Stimulated activated CD8-positive, alpha-beta memory T cell treated with anti-CD3 and anti-CD28 coated beads, Interleukin-7, amount 100 ng/mL, for 1 hour (primary cell): ENCODE data around the gene QRFP.
"Not testable (repeated sequence)": the region's sequence is repeated elsewhere in the genome, so short reads cannot be mapped to it uniquely, and the experiment has no call there.

Source experiments
- DNase-seq, 2 donors: peaks; one replicate each; pipeline ENCODE4 v3.0.0-alpha.2; 2020; ENCODE audit warnings: low read depth in 2 of 2

Gene QRFP

GRCh38 chr9:130919559-130920145, 23.0 kb upstream of the QRFP start:
- DNase-seq: no peak

GRCh38 chr9:130918826-130919558, 22.4 kb upstream of the QRFP start:
- DNase-seq: no peak

- DNase-seq: no peak
Measured at GRCh38 chr9:130918101-130918825, 21.7 kb upstream of the QRFP start.

- no peak for DNase-seq
Measured at GRCh38 chr9:130917168-130917960, 20.8 kb upstream of the QRFP start.

GRCh38 chr9:130915096-130915447, 18.5 kb upstream of the QRFP start:
- DNase-seq: no peak

- DNase-seq: no peak
Measured at GRCh38 chr9:130914417-130915095, 17.9 kb upstream of the QRFP start.

- DNase-seq: no peak
Measured at GRCh38 chr9:130913599-130914416, 17.2 kb upstream of the QRFP start.

GRCh38 chr9:130912932-130913598, 16.5 kb upstream of the QRFP start:
- no peak for DNase-seq

- DNase-seq: no peak
Measured at GRCh38 chr9:130911254-130912049, 14.8 kb upstream of the QRFP start.

GRCh38 chr9:130910670-130911069, 14.1 kb upstream of the QRFP start:
- not testable (repeated sequence) for DNase-seq

- not testable (repeated sequence) for DNase-seq
Measured at GRCh38 chr9:130910041-130910440, 13.4 kb upstream of the QRFP start.

GRCh38 chr9:130908878-130909355, 12.3 kb upstream of the QRFP start:
- DNase-seq: no peak

- no peak for DNase-seq
Measured at GRCh38 chr9:130908146-130908877, 11.7 kb upstream of the QRFP start.

GRCh38 chr9:130906735-130907416, 10.3 kb upstream of the QRFP start:
- DNase-seq: no peak

- no peak for DNase-seq
Measured at GRCh38 chr9:130905902-130906734, 9.5 kb upstream of the QRFP start.

- no peak for DNase-seq
Measured at GRCh38 chr9:130905125-130905901, 8.7 kb upstream of the QRFP start.
